HEK293 (cell line): ENCODE data around the gene PIP5K1B.

Experiments used
- CTCF ChIA-PET: fragments of 350-600 bp; formaldehyde crosslinking; extraction: SDS; loops from one replicate; lab custom pipeline; 2021; ENCODE audit warnings: antibody characterized with exemption; lab: Yijun Ruan, JAX
- POLR2A ChIA-PET: fragments of 300-600 bp; formaldehyde crosslinking; extraction: SDS; loops from one replicate; lab custom pipeline; 2020; ENCODE audit warnings: antibody characterized with exemption, inconsistent platforms; lab: Yijun Ruan, JAX
- H3K27ac ChIP-seq: fragments of 200-500 bp; sonication (Bioruptor generic); 2 replicates; pipeline ENCODE4 v1.5.1; 2014; ENCODE audit warnings: low read depth, low read length, control low read depth, inconsistent platforms; ENCODE audit errors: extremely low read depth
- H3K36me3 ChIP-seq, 2 experiments: fragments of 200-500 bp in 1 of 2; sonication (Bioruptor generic) in 1 of 2; 1 replicate in 1 of 2; 2 replicates in 1 of 2; pipeline ENCODE4 v1.5.1; 2014 to 2017; ENCODE audit warnings: inconsistent platforms in 2 of 2, low read length in 2 of 2; ENCODE audit not compliant: control insufficient read depth in 2 of 2, insufficient read depth in 1 of 2
- H3K4me1 ChIP-seq: fragments of 200-500 bp; sonication (Bioruptor generic); 2 replicates; pipeline ENCODE4 v1.5.1; 2014; ENCODE audit warnings: mild to moderate bottlenecking, low read length, inconsistent platforms; ENCODE audit not compliant: control insufficient read depth, insufficient read depth
- H3K4me3 ChIP-seq: 2 replicates; pipeline ENCODE4 v1.5.1; 2011; ENCODE audit warnings: low read depth, mild to moderate bottlenecking, control low read depth, low read length, moderate library complexity
- H3K9me3 ChIP-seq: fragments of 200-500 bp; sonication (Bioruptor generic); 2 replicates; pipeline ENCODE4 v1.5.1; 2014; ENCODE audit warnings: low read depth, low read length, inconsistent platforms; ENCODE audit not compliant: control insufficient read depth, insufficient read depth
- BCL11A ChIP-seq: fragments of 450-650 bp; formaldehyde crosslinking; IDR thresholded peaks from 2 replicates; pipeline ENCODE4 v1.5.1; 2016; ENCODE audit warnings: low read depth, missing biosample characterization, missing genetic modification characterization
- BCL11B ChIP-seq: fragments of 450-650 bp; formaldehyde crosslinking; IDR thresholded peaks from 2 replicates; pipeline ENCODE4 v1.5.1; 2016; ENCODE audit warnings: low read depth, missing biosample characterization, missing genetic modification characterization
- EGR2 ChIP-seq: fragments of 450-650 bp; formaldehyde crosslinking; IDR thresholded peaks from 2 replicates; pipeline ENCODE4 v1.5.1; 2016; ENCODE audit warnings: low read depth, missing biosample characterization, missing genetic modification characterization
- GLI4 ChIP-seq: fragments of 450-650 bp; formaldehyde crosslinking; IDR thresholded peaks from 2 replicates; pipeline ENCODE4 v1.5.1; 2016; ENCODE audit warnings: missing biosample characterization, missing genetic modification characterization
- HOXC10 ChIP-seq: sonication (generic); formaldehyde crosslinking; IDR thresholded peaks from 2 replicates; pipeline ENCODE4 v1.8.1; 2023; ENCODE audit warnings: mild to moderate bottlenecking, missing genetic modification reagents
- KLF10 ChIP-seq: fragments of 450-650 bp; IDR thresholded peaks from 2 replicates; pipeline ENCODE4 v1.5.1; 2018; ENCODE audit warnings: missing biosample characterization, mild to moderate bottlenecking, missing genetic modification characterization
- MEIS1 ChIP-seq: sonication (generic); formaldehyde crosslinking; IDR thresholded peaks from 2 replicates; pipeline ENCODE4 v1.8.1; 2022; ENCODE audit warnings: missing genetic modification reagents, mild to moderate bottlenecking, borderline replicate concordance
- SALL2 ChIP-seq: fragments of 450-650 bp; formaldehyde crosslinking; IDR thresholded peaks from 2 replicates; pipeline ENCODE4 v1.5.0; 2017; ENCODE audit warnings: missing biosample characterization, mild to moderate bottlenecking, missing genetic modification characterization, borderline replicate concordance
- ZIC2 ChIP-seq: fragments of 450-650 bp; formaldehyde crosslinking; IDR thresholded peaks from 2 replicates; pipeline ENCODE4 v1.5.1; 2016; ENCODE audit warnings: missing biosample characterization, missing genetic modification characterization
- ZNF114 ChIP-seq: fragments of 450-650 bp; formaldehyde crosslinking; IDR thresholded peaks from 2 replicates; pipeline ENCODE4 v1.5.0; 2017; ENCODE audit warnings: missing biosample characterization, missing genetic modification characterization
- ZNF146 ChIP-seq: fragments of 450-650 bp; formaldehyde crosslinking; IDR thresholded peaks from 2 replicates; pipeline ENCODE4 v1.5.1; 2016; ENCODE audit warnings: missing biosample characterization, missing genetic modification characterization
- ZNF311 ChIP-seq: fragments of 450-650 bp; formaldehyde crosslinking; IDR thresholded peaks from 2 replicates; pipeline ENCODE4 v1.5.1; 2017; ENCODE audit warnings: missing biosample characterization, missing genetic modification characterization, borderline replicate concordance
- ZNF37A ChIP-seq: fragments of 450-650 bp; IDR thresholded peaks from 2 replicates; pipeline ENCODE4 v1.5.1; 2018; ENCODE audit warnings: missing biosample characterization, missing genetic modification characterization
- ZNF391 ChIP-seq: fragments of 450-650 bp; formaldehyde crosslinking; IDR thresholded peaks from 2 replicates; pipeline ENCODE4 v1.5.1; 2016; ENCODE audit warnings: low read depth, missing biosample characterization, missing genetic modification characterization, borderline replicate concordance
- ZNF423 ChIP-seq: fragments of 450-650 bp; formaldehyde crosslinking; IDR thresholded peaks from 2 replicates; pipeline ENCODE4 v1.5.1; 2016; ENCODE audit warnings: missing biosample characterization, missing genetic modification characterization
- ZNF48 ChIP-seq: fragments of 450-650 bp; formaldehyde crosslinking; IDR thresholded peaks from 2 replicates; pipeline ENCODE4 v1.5.1; 2016; ENCODE audit warnings: missing biosample characterization, missing genetic modification characterization
- ZNF521 ChIP-seq: fragments of 450-650 bp; formaldehyde crosslinking; IDR thresholded peaks from 2 replicates; pipeline ENCODE4 v1.5.1; 2017; ENCODE audit warnings: missing biosample characterization, mild to moderate bottlenecking, missing genetic modification characterization
- ZNF555 ChIP-seq: fragments of 450-650 bp; formaldehyde crosslinking; conservative IDR thresholded peaks from 2 replicates; pipeline ENCODE4 v1.5.1; 2017; ENCODE audit warnings: missing biosample characterization, mild to moderate bottlenecking, missing genetic modification characterization, inconsistent platforms
- ZNF558 ChIP-seq: fragments of 450-650 bp; formaldehyde crosslinking; IDR thresholded peaks from 2 replicates; pipeline ENCODE4 v1.5.1; 2016; ENCODE audit warnings: missing biosample characterization, missing genetic modification characterization
- ZNF629 ChIP-seq: fragments of 450-650 bp; formaldehyde crosslinking; IDR thresholded peaks from 2 replicates; pipeline ENCODE4 v1.5.1; 2017; ENCODE audit warnings: missing biosample characterization, missing genetic modification characterization
- ZNF701 ChIP-seq: fragments of 450-650 bp; formaldehyde crosslinking; IDR thresholded peaks from 2 replicates; pipeline ENCODE4 v1.5.1; 2016; ENCODE audit warnings: missing biosample characterization, missing genetic modification characterization
- TF ChIP-seq, protein P1 (sequence below): fragments of 450-650 bp; formaldehyde crosslinking; IDR thresholded peaks from 2 replicates; pipeline ENCODE4 v1.5.1; 2016; ENCODE audit warnings: missing biosample characterization, missing genetic modification characterization
- TF ChIP-seq, protein P2 (sequence below): fragments of 450-650 bp; formaldehyde crosslinking; IDR thresholded peaks from 2 replicates; pipeline ENCODE4 v1.5.1; 2016; ENCODE audit warnings: missing biosample characterization, missing genetic modification characterization
- TF ChIP-seq, protein P3 (sequence below): fragments of 450-650 bp; formaldehyde crosslinking; IDR thresholded peaks from 2 replicates; pipeline ENCODE4 v1.5.1; 2016; ENCODE audit warnings: missing biosample characterization, missing genetic modification characterization
- TF ChIP-seq, protein P4 (sequence below): fragments of 450-650 bp; IDR thresholded peaks from 2 replicates; pipeline ENCODE4 v1.5.1; 2018; ENCODE audit warnings: missing biosample characterization, missing genetic modification characterization
- TF ChIP-seq, protein P5 (sequence below): IDR thresholded peaks from 2 replicates; pipeline ENCODE4 v1.6.1; 2011; ENCODE audit warnings: mild to moderate bottlenecking, low read depth, low read length, borderline replicate concordance

The PIP5K1B gene

DNA sequence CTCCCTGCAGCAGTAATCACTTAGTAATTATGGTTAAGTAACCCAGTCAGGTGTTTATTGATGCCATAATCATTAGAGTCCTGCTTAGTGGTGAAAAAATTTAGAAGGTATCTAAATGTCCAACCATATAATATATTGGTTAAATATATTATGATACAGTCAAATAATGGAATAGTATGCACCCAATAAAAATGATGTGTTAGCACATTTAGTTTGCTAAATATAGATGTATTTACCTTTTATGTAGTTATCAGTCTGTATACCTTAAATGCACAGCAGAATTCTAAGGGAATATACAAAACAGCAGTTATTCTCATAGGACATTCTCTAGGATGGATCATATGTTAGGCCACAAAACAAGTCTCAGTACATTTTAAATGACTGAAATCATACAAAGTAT, 218.4 kb downstream of the PIP5K1B start:
- no peak overlapping the region for H3K27ac ChIP-seq
- no peak overlapping the region for H3K4me3 ChIP-seq
- H3K36me3 ChIP-seq, result no peaks in the 10 kb centered on the region
- POLR2A ChIA-PET, result no interaction called here
- CTCF ChIA-PET, result interaction anchor here (0.6 kb wide), 1 partner anchor 53 kb away, joined by 3 read pairs; no protein-coding TSS in a partner anchor
- H3K9me3 ChIP-seq, result no peaks in the 10 kb centered on the region
- no peaks in the 10 kb centered on the region for H3K4me1 ChIP-seq
- TF ChIP-seq, protein P1, sequence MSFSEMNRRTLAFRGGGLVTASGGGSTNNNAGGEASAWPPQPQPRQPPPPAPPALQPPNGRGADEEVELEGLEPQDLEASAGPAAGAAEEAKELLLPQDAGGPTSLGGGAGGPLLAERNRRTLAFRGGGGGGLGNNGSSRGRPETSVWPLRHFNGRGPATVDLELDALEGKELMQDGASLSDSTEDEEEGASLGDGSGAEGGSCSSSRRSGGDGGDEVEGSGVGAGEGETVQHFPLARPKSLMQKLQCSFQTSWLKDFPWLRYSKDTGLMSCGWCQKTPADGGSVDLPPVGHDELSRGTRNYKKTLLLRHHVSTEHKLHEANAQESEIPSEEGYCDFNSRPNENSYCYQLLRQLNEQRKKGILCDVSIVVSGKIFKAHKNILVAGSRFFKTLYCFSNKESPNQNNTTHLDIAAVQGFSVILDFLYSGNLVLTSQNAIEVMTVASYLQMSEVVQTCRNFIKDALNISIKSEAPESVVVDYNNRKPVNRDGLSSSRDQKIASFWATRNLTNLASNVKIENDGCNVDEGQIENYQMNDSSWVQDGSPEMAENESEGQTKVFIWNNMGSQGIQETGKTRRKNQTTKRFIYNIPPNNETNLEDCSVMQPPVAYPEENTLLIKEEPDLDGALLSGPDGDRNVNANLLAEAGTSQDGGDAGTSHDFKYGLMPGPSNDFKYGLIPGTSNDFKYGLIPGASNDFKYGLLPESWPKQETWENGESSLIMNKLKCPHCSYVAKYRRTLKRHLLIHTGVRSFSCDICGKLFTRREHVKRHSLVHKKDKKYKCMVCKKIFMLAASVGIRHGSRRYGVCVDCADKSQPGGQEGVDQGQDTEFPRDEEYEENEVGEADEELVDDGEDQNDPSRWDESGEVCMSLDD, result no peak
- TF ChIP-seq ZNF146 (tag by site-specific recombination) (0 out of 2 replicates have a peak, but pooled peaks have one; percentile 34), ZNF701 (no peak), ZNF555 (no peak), ZNF521 (no peak), ZNF311 (tag by site-specific recombination) (no peak), ZNF114 (tag by site-specific recombination) (no peak), ZNF423 (tag by site-specific recombination) (no peak), ZNF629 (tag by site-specific recombination) (no peak)

DNA sequence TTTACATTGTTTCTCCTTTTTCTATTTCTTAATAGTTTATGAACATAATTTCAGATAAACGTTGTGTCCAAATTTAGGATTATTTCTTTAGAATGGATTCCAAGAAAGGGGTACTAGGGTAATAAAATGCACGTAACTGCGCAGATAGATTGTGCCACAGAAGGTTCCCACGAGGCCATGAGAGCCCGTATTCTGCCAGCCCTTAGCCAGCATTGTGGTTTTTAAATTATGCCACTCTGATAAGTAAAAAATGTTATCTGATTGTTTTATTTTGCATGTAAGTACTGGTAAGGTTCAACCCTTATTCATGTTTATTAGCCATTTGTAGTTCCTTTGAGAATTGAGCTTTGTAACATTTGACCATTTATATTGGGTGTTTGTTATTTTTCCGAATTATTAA, 220.1 kb downstream of the PIP5K1B start:
- Histone ChIP-seq H3K27ac (no peak overlapping the region), H3K4me1 (no peaks in the 10 kb centered on the region), H3K4me3 (no peak overlapping the region), H3K9me3 (no peaks in the 10 kb centered on the region), H3K36me3 (no peaks in the 10 kb centered on the region)
- no peak for TF ChIP-seq ZIC2 (tag by site-specific recombination)
- TF ChIP-seq ZNF558 (tag by site-specific recombination), result no peak
- TF ChIP-seq KLF10 (tag by site-specific recombination), result no peak
- TF ChIP-seq, protein P2, sequence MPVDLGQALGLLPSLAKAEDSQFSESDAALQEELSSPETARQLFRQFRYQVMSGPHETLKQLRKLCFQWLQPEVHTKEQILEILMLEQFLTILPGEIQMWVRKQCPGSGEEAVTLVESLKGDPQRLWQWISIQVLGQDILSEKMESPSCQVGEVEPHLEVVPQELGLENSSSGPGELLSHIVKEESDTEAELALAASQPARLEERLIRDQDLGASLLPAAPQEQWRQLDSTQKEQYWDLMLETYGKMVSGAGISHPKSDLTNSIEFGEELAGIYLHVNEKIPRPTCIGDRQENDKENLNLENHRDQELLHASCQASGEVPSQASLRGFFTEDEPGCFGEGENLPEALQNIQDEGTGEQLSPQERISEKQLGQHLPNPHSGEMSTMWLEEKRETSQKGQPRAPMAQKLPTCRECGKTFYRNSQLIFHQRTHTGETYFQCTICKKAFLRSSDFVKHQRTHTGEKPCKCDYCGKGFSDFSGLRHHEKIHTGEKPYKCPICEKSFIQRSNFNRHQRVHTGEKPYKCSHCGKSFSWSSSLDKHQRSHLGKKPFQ (tag by site-specific recombination), result no peak
- no peak for TF ChIP-seq ZNF521
- TF ChIP-seq ZNF311 (tag by site-specific recombination), result no peak
- no peak for TF ChIP-seq BCL11B (tag by site-specific recombination)
- no peak for TF ChIP-seq SALL2
- TF ChIP-seq, protein P3, sequence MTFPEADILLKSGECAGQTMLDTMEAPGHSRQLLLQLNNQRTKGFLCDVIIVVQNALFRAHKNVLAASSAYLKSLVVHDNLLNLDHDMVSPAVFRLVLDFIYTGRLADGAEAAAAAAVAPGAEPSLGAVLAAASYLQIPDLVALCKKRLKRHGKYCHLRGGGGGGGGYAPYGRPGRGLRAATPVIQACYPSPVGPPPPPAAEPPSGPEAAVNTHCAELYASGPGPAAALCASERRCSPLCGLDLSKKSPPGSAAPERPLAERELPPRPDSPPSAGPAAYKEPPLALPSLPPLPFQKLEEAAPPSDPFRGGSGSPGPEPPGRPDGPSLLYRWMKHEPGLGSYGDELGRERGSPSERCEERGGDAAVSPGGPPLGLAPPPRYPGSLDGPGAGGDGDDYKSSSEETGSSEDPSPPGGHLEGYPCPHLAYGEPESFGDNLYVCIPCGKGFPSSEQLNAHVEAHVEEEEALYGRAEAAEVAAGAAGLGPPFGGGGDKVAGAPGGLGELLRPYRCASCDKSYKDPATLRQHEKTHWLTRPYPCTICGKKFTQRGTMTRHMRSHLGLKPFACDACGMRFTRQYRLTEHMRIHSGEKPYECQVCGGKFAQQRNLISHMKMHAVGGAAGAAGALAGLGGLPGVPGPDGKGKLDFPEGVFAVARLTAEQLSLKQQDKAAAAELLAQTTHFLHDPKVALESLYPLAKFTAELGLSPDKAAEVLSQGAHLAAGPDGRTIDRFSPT (tag by site-specific recombination), result no peak
- no peak for TF ChIP-seq MEIS1 (CRISPR knock-in tag)
- TF ChIP-seq ZNF37A (tag by site-specific recombination), result no peak
- no peak for TF ChIP-seq GLI4 (tag by site-specific recombination)
- TF ChIP-seq, protein P4, sequence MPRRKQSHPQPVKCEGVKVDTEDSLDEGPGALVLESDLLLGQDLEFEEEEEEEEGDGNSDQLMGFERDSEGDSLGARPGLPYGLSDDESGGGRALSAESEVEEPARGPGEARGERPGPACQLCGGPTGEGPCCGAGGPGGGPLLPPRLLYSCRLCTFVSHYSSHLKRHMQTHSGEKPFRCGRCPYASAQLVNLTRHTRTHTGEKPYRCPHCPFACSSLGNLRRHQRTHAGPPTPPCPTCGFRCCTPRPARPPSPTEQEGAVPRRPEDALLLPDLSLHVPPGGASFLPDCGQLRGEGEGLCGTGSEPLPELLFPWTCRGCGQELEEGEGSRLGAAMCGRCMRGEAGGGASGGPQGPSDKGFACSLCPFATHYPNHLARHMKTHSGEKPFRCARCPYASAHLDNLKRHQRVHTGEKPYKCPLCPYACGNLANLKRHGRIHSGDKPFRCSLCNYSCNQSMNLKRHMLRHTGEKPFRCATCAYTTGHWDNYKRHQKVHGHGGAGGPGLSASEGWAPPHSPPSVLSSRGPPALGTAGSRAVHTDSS, result no peak
- TF ChIP-seq EGR2 (tag by site-specific recombination), result no peak
- TF ChIP-seq ZNF48 (tag by site-specific recombination), result no peak
- TF ChIP-seq ZNF391, result no peak
- TF ChIP-seq BCL11A (tag by site-specific recombination), result no peak
- TF ChIP-seq, protein P5, sequence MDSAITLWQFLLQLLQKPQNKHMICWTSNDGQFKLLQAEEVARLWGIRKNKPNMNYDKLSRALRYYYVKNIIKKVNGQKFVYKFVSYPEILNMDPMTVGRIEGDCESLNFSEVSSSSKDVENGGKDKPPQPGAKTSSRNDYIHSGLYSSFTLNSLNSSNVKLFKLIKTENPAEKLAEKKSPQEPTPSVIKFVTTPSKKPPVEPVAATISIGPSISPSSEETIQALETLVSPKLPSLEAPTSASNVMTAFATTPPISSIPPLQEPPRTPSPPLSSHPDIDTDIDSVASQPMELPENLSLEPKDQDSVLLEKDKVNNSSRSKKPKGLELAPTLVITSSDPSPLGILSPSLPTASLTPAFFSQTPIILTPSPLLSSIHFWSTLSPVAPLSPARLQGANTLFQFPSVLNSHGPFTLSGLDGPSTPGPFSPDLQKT, result no peak
- no peak for TF ChIP-seq HOXC10
- ChIA-PET POLR2A (no interaction called here), CTCF (interaction anchor here (0.8 kb wide), 1 partner anchor 344 kb away, joined by 3 read pairs; no protein-coding TSS in a partner anchor)
